NCI-H69 (cell line): Measurements from ENCODE around the gene ARMC9.
A peak's percentile ranks its signal among the peaks of the same experiment; 100 is the strongest.
"Not testable (repeated sequence)": the region's sequence is repeated elsewhere in the genome, so short reads cannot be mapped to it uniquely, and the experiment has no call there.

Experiments used
- DNase-seq: peaks from one replicate; lab custom pipeline; 2025; lab: John Stamatoyannopoulos, UW

ARMC9 gene

GRCh38 chr2:231198291-231199173 lies at the start of gene ARMC9:
ARMC9 (plus strand) TSS chr2:231198631; CDS start chr2:231206239, 7,608 bp downstream.
- DNase-seq: peak; percentile 86

- DNase-seq: no peak
Observed at GRCh38 chr2:231152800-231153557, 45.5 kb upstream of the ARMC9 start.

GRCh38 chr2:231159306-231159705 lies 39.1 kb upstream of the ARMC9 start:
- DNase-seq: no peak

- DNase-seq: no peak
Observed at GRCh38 chr2:231160701-231161100, 37.7 kb upstream of the ARMC9 start.

GRCh38 chr2:231161252-231161839 lies 37.1 kb upstream of the ARMC9 start:
- no peak for DNase-seq

GRCh38 chr2:231161877-231162329 lies 36.5 kb upstream of the ARMC9 start:
- no peak for DNase-seq

- no peak for DNase-seq
Observed at GRCh38 chr2:231163011-231163410, 35.4 kb upstream of the ARMC9 start.

- DNase-seq: no peak
Observed at GRCh38 chr2:231163414-231164095, 34.9 kb upstream of the ARMC9 start.

- DNase-seq: no peak
Observed at GRCh38 chr2:231167745-231168459, 30.5 kb upstream of the ARMC9 start.

GRCh38 chr2:231168460-231169139 lies 29.8 kb upstream of the ARMC9 start:
- no peak for DNase-seq

GRCh38 chr2:231169488-231169887 lies 28.9 kb upstream of the ARMC9 start:
- DNase-seq: no peak

- DNase-seq: no peak
Observed at GRCh38 chr2:231170055-231170454, 28.4 kb upstream of the ARMC9 start.

GRCh38 chr2:231172025-231172424 lies 26.4 kb upstream of the ARMC9 start:
- DNase-seq: no peak

GRCh38 chr2:231174211-231174651 lies 24.2 kb upstream of the ARMC9 start:
- DNase-seq: no peak

- no peak for DNase-seq
Observed at GRCh38 chr2:231176066-231176465, 22.4 kb upstream of the ARMC9 start.

GRCh38 chr2:231177156-231178025 lies 21.0 kb upstream of the ARMC9 start:
- DNase-seq: no peak

- not testable (repeated sequence) for DNase-seq
Observed at GRCh38 chr2:231178805-231179204, 19.6 kb upstream of the ARMC9 start.

GRCh38 chr2:231181860-231182512 lies 16.4 kb upstream of the ARMC9 start:
- no peak for DNase-seq

- DNase-seq: no peak
Observed at GRCh38 chr2:231182513-231182899, 15.9 kb upstream of the ARMC9 start.
